ENCODE data around the gene INSM2.

DNA sequence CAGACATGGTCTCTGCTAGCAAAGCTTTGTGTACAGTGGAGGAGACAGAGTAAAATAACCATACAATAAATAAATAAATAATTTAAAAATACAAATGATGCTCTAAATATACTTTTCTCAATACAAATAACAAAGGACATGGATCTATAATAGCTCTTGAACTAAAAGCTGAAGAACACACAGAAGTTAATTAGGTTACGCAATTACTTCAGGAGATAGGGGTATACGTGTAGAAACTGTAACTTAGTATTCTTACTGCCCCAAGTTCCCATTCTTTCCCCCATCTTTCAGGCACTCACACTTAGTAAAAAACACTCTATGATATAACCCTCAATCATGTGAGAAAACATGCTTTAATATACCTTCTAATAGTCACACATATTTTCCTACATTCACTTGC, 44.2 kb downstream of the INSM2 start:
- no peak for TF ChIP-seq ZC3H4 (CRISPR knock-in tag; IDR thresholded peaks at IDR 0.05; ENCODE audit: borderline replicate concordance)
- TF ChIP-seq TBP (CRISPR knock-in tag; IDR thresholded peaks at IDR 0.05), result no peak
- TF ChIP-seq, protein P1, sequence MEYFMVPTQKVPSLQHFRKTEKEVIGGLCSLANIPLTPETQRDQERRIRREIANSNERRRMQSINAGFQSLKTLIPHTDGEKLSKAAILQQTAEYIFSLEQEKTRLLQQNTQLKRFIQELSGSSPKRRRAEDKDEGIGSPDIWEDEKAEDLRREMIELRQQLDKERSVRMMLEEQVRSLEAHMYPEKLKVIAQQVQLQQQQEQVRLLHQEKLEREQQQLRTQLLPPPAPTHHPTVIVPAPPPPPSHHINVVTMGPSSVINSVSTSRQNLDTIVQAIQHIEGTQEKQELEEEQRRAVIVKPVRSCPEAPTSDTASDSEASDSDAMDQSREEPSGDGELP (IDR thresholded peaks at IDR 0.05; ENCODE audit: borderline replicate concordance, low read depth), result no peak
- no peak for TF ChIP-seq SIN3A (IDR thresholded peaks at IDR 0.05; ENCODE audit: borderline replicate concordance, low read depth, low read length)
- TF ChIP-seq YY1 (IDR thresholded peaks at IDR 0.05; ENCODE audit: insufficient read depth, insufficient replicate concordance, low read depth, low read length), result no peak
- no peak for TF ChIP-seq POLR2AphosphoS5 (IDR thresholded peaks at IDR 0.05; ENCODE audit: low read depth, low read length)
- TF ChIP-seq, protein P2, sequence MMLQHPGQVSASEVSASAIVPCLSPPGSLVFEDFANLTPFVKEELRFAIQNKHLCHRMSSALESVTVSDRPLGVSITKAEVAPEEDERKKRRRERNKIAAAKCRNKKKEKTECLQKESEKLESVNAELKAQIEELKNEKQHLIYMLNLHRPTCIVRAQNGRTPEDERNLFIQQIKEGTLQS (CRISPR knock-in tag; IDR thresholded peaks at IDR 0.05), result no peak
- TF ChIP-seq MYNN (CRISPR knock-in tag; IDR thresholded peaks at IDR 0.05; ENCODE audit: low read depth), result no peak
- no peak for TF ChIP-seq ZNF644 (CRISPR knock-in tag; IDR thresholded peaks at IDR 0.05; ENCODE audit: low read depth)
- TF ChIP-seq, protein P3, sequence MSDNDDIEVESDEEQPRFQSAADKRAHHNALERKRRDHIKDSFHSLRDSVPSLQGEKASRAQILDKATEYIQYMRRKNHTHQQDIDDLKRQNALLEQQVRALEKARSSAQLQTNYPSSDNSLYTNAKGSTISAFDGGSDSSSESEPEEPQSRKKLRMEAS (IDR thresholded peaks at IDR 0.05), result no peak
- no peak for TF ChIP-seq TAF1 (CRISPR knock-in tag; IDR thresholded peaks at IDR 0.05)
- TF ChIP-seq NFRKB (IDR thresholded peaks at IDR 0.05), result no peak
- TF ChIP-seq, protein P4, sequence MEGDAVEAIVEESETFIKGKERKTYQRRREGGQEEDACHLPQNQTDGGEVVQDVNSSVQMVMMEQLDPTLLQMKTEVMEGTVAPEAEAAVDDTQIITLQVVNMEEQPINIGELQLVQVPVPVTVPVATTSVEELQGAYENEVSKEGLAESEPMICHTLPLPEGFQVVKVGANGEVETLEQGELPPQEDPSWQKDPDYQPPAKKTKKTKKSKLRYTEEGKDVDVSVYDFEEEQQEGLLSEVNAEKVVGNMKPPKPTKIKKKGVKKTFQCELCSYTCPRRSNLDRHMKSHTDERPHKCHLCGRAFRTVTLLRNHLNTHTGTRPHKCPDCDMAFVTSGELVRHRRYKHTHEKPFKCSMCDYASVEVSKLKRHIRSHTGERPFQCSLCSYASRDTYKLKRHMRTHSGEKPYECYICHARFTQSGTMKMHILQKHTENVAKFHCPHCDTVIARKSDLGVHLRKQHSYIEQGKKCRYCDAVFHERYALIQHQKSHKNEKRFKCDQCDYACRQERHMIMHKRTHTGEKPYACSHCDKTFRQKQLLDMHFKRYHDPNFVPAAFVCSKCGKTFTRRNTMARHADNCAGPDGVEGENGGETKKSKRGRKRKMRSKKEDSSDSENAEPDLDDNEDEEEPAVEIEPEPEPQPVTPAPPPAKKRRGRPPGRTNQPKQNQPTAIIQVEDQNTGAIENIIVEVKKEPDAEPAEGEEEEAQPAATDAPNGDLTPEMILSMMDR (CRISPR knock-in tag; IDR thresholded peaks at IDR 0.05), result no peak

Data from HepG2 (cell line).